Astrocyte (in vitro differentiated cells and primary cell): ENCODE measurements around the gene OPCML.

Experiments
- EZH2 ChIP-seq: IDR thresholded peaks from 2 replicates; pipeline ENCODE4 v1.6.1; 2012; ENCODE audit warnings: mild to moderate bottlenecking, low read length, inconsistent platforms; ENCODE audit not compliant: insufficient read depth
- TF ChIP-seq, protein P1 (sequence below): IDR thresholded peaks from 2 replicates; pipeline ENCODE4 v1.5.1; 2011; ENCODE audit warnings: low read depth, mild to moderate bottlenecking, inconsistent platforms, low read length, moderate library complexity; ENCODE audit not compliant: insufficient read depth

DNA sequence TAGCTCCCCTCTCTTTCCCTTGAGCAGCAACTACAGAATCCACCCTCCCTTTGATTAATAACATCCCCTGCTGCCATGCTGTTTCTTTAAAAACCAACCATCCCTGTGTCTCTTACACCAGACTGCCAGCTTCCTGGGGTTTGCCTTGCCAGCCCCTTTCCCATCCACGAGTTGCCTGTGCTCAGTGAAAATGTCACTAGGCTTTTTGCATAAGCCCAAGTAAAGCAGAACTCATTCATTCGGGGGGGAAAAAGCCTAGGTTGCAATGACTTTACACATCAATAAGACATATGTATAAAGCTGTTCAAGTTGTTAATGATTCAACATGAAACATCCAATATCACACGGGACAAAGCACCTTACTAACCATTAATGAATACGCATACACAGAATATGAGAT, 398.7 kb downstream of the OPCML start:
- TF ChIP-seq, protein P1, sequence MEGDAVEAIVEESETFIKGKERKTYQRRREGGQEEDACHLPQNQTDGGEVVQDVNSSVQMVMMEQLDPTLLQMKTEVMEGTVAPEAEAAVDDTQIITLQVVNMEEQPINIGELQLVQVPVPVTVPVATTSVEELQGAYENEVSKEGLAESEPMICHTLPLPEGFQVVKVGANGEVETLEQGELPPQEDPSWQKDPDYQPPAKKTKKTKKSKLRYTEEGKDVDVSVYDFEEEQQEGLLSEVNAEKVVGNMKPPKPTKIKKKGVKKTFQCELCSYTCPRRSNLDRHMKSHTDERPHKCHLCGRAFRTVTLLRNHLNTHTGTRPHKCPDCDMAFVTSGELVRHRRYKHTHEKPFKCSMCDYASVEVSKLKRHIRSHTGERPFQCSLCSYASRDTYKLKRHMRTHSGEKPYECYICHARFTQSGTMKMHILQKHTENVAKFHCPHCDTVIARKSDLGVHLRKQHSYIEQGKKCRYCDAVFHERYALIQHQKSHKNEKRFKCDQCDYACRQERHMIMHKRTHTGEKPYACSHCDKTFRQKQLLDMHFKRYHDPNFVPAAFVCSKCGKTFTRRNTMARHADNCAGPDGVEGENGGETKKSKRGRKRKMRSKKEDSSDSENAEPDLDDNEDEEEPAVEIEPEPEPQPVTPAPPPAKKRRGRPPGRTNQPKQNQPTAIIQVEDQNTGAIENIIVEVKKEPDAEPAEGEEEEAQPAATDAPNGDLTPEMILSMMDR, result no peak
- no peak for TF ChIP-seq EZH2
